ENCODE results near the gene CORO2B.

DNA sequence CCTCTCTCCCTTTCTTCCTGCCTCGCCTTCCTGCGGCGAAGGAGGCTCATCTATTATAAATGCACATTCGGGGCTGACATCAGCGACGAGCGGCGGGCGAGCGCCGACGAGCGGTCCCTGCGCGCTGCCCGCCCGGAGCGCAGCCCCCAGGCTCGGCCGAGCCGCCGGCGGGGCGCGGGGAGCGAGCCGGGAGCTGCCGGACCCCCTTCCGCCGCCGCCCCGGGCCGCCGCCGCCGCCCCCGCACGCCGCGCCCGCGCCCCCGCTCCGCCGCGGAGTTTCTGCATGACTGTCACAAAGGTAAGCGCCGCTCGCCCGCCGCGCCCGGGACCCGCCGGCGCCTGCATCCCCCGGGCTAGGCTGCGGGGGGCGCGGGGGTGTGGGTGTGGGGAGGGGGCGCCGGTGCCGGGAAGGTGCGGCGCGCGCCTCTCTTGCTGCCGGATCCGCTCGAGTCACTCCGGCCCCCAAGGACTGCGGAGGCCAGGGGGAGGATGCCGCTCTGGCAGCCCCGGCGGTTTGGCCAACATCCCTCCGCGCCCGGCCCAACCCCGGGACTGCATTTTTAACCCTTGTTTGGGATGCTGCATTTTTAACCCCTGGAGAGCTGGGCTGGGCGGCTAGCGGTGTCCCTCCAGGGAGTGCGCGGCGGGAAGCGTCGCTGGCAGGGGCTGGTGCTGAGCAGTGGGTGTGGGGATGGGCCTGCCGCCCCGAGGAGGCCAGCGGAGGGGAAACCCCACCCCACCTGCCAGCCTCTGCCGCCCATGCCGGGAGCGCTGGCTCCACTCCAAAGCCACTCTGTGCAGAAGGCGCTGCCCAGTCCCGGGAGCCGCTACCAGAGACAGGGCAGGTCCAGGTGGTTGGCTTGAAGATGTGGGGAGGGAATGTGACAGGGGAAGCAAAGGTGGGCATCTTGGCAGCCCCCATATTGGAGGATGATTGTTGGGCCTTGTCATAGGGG, at the start of gene CORO2B:
- TF ChIP-seq, protein P1, sequence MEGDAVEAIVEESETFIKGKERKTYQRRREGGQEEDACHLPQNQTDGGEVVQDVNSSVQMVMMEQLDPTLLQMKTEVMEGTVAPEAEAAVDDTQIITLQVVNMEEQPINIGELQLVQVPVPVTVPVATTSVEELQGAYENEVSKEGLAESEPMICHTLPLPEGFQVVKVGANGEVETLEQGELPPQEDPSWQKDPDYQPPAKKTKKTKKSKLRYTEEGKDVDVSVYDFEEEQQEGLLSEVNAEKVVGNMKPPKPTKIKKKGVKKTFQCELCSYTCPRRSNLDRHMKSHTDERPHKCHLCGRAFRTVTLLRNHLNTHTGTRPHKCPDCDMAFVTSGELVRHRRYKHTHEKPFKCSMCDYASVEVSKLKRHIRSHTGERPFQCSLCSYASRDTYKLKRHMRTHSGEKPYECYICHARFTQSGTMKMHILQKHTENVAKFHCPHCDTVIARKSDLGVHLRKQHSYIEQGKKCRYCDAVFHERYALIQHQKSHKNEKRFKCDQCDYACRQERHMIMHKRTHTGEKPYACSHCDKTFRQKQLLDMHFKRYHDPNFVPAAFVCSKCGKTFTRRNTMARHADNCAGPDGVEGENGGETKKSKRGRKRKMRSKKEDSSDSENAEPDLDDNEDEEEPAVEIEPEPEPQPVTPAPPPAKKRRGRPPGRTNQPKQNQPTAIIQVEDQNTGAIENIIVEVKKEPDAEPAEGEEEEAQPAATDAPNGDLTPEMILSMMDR (IDR thresholded peaks at IDR 0.05; ENCODE audit: poor library complexity, severe bottlenecking), result peak; percentile 14
- TF ChIP-seq EZH2 (IDR thresholded peaks at IDR 0.05; ENCODE audit: borderline replicate concordance, insufficient read depth, low read length, poor library complexity, severe bottlenecking) (no peak), MXI1 (conservative IDR thresholded peaks at IDR 0.05; ENCODE audit: poor library complexity, severe bottlenecking) (no peak), POLR2AphosphoS5 (IDR thresholded peaks at IDR 0.05) (peak; percentile 38)

Measured in neural cell (in vitro differentiated cells).